Measurements from ENCODE around the gene KCTD3. TPM values are rescaled to one million over a fixed set of nuclear protein-coding genes. Genes with fewer than 3 reads are reported as not detected.

Gene KCTD3
- total RNA-seq, 1 experiment from 2014 or later: 42.0 TPM

DNA sequence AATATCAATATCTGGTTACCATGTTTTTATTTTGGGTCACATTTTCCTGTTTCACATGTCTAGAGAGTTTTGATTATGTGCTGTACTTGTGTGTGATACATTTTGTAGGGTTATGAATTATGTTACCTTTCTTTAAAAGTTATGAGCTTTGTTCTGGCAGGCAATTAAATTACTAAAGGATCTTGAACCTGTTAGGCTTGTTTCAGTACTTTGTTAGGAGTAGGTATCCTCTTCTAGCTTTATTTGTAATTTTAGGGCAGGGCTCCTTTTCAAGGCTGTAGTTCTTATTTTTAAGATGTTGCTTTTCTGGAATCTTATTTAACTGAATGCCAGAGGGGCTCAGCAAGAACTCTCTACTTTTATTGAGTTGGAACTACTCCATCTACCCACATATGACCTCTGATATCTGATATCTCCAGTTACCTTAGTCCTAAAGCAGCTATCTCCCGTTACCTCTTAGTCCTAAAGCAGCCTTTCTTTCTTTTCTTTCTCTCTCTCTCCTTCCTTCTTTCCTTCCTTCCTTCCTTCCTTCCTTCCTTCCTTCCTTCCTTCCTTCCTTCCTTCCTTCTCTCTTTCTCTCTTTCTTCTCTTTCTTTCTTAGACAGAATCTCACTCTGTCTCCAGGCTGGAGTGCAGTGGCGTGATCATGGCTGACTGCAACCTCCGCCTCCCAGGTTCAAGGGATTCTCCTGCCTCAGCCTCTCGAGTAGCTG lies 23.8 kb downstream of the KCTD3 start:
- no peak for DNase-seq
- H3K4me3 ChIP-seq: no peak overlapping the region
- H3K27me3 ChIP-seq: no peaks in the 10 kb centered on the region
- peaks cover 14% of the 10 kb centered on the region for H3K36me3 ChIP-seq
- H3K9me3 ChIP-seq: no peaks in the 10 kb centered on the region

DNA sequence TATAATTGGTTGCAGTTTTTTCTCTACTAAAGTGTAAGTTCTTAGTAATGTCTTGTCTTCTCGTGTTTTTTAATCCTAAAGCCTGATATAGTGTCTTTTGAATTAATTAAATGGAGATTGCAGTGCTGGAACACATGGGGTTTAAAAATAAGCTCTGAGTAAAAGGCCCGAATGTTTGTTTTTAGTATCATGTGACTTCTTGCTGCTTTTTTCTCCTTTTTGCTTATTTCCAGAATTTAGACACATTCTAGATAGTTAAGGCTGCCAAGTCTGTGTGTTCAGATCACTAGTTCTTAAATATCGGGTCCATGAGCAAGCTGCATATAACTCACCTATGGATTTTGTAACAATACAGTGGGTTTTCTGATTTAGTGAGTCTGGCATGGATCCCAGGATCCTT lies 27.5 kb downstream of the KCTD3 start:
- H3K27me3 ChIP-seq: no peaks in the 10 kb centered on the region
- peaks cover 10% of the 10 kb centered on the region for H3K36me3 ChIP-seq
- no peak for DNase-seq
- no peak overlapping the region for H3K4me3 ChIP-seq
- no peaks in the 10 kb centered on the region for H3K9me3 ChIP-seq

DNA sequence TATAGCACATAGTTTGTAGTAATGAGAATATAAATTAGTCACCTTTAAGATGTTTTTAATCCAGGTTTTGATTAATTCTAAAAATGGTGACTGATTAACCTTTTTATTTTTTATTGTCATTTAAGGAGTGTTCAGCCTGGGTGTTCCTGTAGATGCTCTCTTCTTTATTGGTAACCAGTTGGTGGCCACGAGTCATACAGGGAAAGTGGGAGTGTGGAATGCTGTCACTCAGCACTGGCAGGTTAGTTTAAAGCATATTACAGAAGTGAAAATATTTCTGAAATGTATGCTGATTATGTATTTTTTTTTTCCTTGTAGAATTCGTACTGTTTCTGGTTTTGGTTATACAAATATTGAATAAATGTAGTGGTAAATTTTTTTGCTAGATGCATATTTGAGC lies 28.1 kb downstream of the KCTD3 start:
- no peaks in the 10 kb centered on the region for H3K27me3 ChIP-seq
- no peak for DNase-seq
- no peak overlapping the region for H3K4me3 ChIP-seq
- peaks cover 10% of the 10 kb centered on the region for H3K36me3 ChIP-seq
- H3K9me3 ChIP-seq: no peaks in the 10 kb centered on the region

DNA sequence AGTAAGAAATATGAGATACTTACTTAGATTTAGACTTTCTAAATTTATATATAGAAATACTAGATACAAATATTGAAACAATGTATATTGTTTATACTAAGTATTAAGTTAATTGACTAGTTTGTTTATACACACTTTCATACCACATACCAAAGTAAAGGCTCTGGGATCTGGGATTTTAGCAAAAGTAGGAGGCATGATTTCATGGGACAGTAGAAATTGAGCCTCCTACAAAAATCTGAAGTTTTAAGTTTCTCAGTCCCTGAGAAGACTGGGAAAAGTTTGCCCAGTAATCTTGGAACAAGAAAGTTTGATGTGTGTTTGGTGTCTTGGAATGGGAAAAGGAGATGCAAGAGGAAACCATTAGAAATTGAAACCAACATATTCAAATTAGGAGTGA lies 30.9 kb downstream of the KCTD3 start:
- Histone ChIP-seq H3K4me3 (no peak overlapping the region), H3K9me3 (no peaks in the 10 kb centered on the region), H3K36me3 (peaks cover 10% of the 10 kb centered on the region), H3K27me3 (no peaks in the 10 kb centered on the region)
- DNase-seq: no peak

DNA sequence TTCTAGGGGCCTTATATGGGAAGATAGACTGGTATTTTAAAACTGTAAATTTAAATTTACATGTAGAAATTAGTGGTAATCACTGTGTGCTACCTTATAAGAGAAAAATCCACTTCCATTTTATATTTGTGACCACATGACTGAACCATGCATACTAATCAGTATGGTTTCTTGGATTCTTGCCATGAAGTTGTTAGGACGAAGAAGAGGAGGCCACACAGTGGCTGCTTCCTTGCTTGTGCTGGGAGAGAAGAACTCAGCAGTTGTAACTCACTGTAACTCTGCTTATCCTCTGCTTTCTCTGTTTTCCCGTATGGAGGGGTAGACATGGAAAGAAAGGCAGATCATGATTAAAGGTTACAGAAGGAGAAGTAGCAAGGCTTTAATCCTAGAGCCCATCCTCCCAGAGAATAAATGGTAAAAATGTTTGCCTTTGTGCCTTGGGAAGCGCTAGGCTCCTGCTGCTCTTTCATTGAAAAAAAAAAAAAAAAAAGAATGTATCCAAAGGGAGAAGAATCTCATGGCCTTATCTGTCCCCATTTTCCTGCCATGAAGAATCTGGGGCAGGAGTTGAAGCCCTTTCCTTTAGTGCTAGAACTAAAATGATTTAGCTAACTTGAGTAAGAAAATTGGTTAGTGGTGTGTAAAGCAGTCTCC lies 32.4 kb downstream of the KCTD3 start:
- Histone ChIP-seq H3K4me3 (no peak overlapping the region), H3K9me3 (no peaks in the 10 kb centered on the region), H3K27me3 (no peaks in the 10 kb centered on the region), H3K36me3 (peaks cover 10% of the 10 kb centered on the region)
- DNase-seq: no peak

DNA sequence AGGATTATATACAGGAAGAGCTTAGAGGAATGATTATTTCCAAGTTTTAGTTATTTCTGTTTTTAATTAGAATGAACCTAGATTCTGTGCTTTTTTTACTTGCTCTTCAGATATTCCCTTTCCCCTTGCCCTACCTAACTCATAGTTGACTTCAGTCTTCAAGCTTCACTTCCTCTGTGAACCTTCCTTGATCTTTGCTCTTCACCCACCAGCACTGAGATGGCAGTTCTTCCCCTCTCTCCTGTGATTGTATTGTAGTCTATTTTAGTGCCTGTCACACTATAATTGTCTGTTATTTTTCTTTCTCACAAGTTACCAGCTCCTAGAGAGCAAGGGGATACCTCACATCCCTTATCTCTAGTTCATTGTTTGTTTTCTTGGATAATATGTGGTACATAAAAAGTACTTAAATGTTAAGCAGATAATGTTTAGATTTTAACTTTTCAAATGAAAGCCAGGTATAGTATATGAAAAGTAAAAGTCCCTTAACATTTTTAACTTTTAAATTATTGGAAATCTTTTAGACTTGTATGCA lies 33.2 kb downstream of the KCTD3 start:
- H3K27me3 ChIP-seq: no peaks in the 10 kb centered on the region
- no peak overlapping the region for H3K4me3 ChIP-seq
- peaks cover 10% of the 10 kb centered on the region for H3K36me3 ChIP-seq
- H3K9me3 ChIP-seq: no peaks in the 10 kb centered on the region
- DNase-seq: no peak

DNA sequence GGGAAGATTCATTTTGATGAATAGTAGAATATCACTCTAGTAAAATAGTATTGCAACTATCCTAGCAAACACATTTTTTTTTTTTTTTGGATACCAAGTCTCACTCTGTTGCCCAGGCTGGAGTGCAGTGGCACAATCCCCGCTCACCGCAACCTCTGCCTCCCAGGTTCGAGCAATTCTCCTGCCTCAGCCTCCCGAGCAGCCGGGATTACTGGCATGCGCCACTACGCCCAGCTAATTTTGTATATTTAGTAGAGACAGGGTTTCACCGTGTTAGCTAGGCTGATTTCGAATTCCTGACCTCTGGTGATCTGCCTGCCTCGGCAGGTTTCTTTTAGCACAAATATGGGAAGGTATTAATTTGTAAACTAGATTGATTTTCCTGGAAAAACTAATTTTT lies 33.8 kb downstream of the KCTD3 start:
- no peak for DNase-seq
- H3K27me3 ChIP-seq: no peaks in the 10 kb centered on the region
- no peak overlapping the region for H3K4me3 ChIP-seq
- no peaks in the 10 kb centered on the region for H3K9me3 ChIP-seq
- H3K36me3 ChIP-seq: peaks cover 10% of the 10 kb centered on the region

DNA sequence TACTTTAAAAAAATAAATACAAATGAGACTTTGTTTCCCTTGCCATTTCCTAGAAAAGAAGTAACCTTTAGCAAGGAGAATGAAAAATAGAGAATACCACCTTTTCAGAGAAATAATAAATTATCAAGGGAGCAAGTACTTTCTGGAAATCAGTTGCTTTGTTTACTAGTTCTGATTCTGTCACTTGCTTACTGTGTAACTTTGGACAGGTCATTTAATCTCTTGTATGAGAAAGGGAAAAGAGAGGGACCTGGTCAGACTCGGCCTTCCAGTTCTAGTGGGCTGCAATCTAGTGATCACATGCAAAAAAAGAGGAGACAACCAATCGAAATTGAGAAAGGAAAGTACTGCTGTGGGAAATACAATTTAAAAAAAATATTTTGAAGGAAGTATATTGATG lies 34.2 kb downstream of the KCTD3 start:
- H3K36me3 ChIP-seq: peaks cover 10% of the 10 kb centered on the region
- no peaks in the 10 kb centered on the region for H3K27me3 ChIP-seq
- H3K9me3 ChIP-seq: no peaks in the 10 kb centered on the region
- no peak overlapping the region for H3K4me3 ChIP-seq
- no peak for DNase-seq

DNA sequence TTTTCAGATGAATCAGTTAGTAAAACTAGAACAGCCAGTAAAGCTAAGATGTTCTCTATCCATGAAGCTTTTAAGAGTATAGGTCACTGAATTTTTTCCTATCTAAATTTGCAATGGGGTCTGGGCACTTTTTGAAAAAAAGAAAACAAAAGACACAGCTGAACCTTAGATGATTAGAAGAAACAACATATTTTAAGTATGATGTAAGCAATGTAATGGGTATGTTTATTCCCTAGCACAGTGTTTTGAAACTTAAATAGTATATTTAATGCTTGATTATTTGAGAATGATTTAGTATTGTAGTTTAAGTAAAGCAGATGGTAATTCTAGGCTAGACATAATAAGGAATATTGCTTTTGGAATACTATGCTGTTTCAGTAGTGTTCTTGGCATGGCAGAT lies 36.2 kb downstream of the KCTD3 start:
- H3K4me3 ChIP-seq: no peak overlapping the region
- H3K36me3 ChIP-seq: peaks cover 11% of the 10 kb centered on the region
- H3K9me3 ChIP-seq: no peaks in the 10 kb centered on the region
- no peak for DNase-seq
- no peaks in the 10 kb centered on the region for H3K27me3 ChIP-seq

DNA sequence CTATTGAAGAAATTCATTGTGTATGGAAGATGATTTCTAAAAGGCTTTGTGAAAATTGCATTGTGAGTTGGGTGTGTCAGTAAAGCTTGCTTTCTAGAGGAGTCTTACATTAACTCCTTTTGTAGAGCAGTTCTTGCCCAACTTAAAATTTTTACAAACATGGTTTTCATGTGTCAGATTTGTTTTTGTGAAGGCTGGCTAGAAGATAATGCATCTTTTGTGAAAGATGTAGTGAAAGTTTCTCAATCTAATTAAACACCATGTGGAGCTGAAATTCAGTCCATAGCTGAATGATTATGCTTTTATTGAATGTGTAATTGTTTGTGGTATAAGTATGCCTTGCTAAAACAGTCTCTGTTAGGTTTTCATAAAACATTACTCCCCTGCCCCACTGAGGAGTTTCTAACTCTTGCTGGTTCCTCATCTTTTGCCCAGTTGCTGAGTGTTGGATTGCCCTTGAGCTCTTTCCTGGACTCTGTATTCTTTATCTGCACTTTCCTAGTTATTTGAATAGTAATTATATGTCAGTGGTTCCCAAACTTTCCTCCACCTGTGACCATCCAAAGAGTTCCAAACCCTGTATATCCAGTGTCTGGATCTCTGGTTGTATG lies 38.0 kb downstream of the KCTD3 start:
- DNase-seq: no peak
- no peak overlapping the region for H3K4me3 ChIP-seq
- peaks cover 19% of the 10 kb centered on the region for H3K36me3 ChIP-seq

DNA sequence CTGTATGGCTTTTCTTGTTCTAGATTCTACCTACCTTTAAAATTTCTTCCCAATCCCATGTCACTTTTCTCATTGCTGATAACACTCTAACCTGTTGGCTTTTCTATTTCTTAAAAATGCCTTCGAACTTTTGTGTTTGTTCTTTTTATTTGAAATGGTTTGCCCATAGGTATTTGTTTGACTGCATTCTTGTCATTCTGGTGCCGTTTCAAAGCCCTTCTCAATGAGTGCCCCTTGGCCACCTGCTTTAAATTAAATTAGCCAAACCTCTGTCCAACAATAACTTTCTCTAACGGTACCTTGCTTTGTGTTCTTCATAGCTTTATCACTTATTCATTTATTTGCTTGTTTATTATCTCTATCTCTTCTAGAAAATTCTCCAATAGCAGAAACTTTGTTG lies 38.9 kb downstream of the KCTD3 start:
- H3K4me3 ChIP-seq: no peak overlapping the region
- H3K27me3 ChIP-seq: no peaks in the 10 kb centered on the region
- DNase-seq: no peak
- H3K9me3 ChIP-seq: no peaks in the 10 kb centered on the region
- peaks cover 19% of the 10 kb centered on the region for H3K36me3 ChIP-seq

More for the DNA sequence above, 38.0 kb downstream of the KCTD3 start:
- Histone ChIP-seq H3K27me3 (no peaks in the 10 kb centered on the region), H3K9me3 (no peaks in the 10 kb centered on the region)

DNA sequence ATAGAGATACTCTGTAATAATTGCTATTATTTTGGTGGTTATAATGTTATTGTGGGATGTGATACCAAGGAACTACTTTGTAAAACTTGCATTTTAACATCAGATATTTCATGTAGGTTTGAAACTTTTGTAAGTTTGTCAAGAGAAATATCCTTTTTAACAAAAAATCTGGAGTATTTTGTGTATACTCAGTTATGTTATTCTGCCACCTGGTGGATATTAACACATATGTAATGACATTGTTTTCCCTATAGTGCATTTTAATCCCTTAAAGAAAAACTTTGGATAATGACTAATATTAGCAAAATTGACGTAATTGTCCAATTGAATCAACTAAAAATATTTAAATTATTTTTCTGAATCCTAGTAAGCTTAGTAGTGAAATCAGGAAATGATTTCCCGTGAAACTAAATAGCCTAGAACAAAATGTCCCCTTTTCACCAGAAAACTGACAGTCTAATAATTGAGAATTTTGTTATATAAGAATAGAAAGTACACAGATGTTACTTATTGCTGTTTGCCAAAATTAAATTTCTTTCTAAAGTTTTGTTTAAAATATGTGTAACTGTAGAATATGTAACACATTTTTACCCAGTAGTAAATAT lies 39.6 kb downstream of the KCTD3 start:
- no peaks in the 10 kb centered on the region for H3K9me3 ChIP-seq
- no peaks in the 10 kb centered on the region for H3K27me3 ChIP-seq
- peaks cover 19% of the 10 kb centered on the region for H3K36me3 ChIP-seq
- no peak for DNase-seq
- H3K4me3 ChIP-seq: no peak overlapping the region

DNA sequence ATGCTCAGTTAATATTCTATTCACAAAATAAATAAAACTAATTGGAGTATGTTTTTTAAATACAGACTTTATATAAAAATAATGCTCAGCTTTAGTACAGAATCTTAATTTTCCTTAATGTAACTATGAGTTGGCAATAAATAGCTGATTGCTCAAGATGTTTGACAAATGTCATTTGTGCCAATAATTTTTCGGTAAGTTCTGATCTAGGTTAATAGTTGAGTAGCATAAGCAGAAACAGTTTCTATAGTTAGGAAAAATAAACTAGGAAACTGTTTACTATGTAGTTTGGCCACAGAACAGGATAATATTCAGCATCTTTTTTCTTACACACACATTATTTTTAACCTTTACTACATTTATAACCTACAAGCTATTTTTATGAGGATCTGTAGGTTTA lies 40.3 kb downstream of the KCTD3 start:
- H3K9me3 ChIP-seq: no peaks in the 10 kb centered on the region
- no peak for DNase-seq
- peaks cover 23% of the 10 kb centered on the region for H3K36me3 ChIP-seq
- H3K27me3 ChIP-seq: no peaks in the 10 kb centered on the region
- H3K4me3 ChIP-seq: no peak overlapping the region

DNA sequence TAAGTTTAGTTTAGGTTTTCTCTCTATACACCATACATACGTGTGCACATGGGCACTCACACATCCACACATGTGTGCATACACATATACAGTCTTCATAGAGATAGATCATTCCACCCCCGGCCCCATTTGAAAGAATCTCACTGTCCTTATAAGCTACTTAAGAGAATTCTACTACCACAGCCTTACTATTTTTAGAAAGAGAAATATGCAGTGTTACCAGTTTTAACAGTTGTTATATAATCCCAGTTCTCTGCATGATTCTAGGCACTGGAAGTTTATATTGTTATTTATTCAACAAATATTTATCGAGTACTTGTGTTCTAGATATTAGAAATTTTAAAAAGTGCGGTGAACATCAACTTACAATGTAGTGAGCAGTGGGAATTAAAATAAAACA lies 41.5 kb downstream of the KCTD3 start:
- no peak for DNase-seq
- no peaks in the 10 kb centered on the region for H3K27me3 ChIP-seq
- no peak overlapping the region for H3K4me3 ChIP-seq
- no peaks in the 10 kb centered on the region for H3K9me3 ChIP-seq
- peaks cover 35% of the 10 kb centered on the region for H3K36me3 ChIP-seq

DNA sequence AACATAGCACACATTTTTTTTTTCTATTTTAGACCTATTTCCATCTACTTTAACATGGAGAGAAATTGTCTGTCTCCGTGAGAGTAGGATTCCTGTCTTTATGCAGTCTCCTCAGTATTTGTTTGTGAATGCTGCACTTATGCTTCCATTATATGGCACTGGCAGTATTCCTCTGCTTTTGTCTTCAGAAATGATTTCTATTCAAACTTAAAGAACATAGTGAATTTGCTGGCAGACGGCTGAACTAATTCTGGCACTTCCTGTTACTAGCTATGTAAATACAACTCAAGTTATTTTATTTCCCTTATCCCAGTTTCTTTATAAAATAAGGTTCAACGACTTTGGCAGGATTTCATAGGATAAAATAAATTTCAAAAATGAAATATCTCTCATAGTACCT lies 45.3 kb downstream of the KCTD3 start:
- H3K27me3 ChIP-seq: no peaks in the 10 kb centered on the region
- H3K36me3 ChIP-seq: peaks cover 41% of the 10 kb centered on the region
- no peak for DNase-seq
- H3K9me3 ChIP-seq: no peaks in the 10 kb centered on the region
- H3K4me3 ChIP-seq: no peak overlapping the region

DNA sequence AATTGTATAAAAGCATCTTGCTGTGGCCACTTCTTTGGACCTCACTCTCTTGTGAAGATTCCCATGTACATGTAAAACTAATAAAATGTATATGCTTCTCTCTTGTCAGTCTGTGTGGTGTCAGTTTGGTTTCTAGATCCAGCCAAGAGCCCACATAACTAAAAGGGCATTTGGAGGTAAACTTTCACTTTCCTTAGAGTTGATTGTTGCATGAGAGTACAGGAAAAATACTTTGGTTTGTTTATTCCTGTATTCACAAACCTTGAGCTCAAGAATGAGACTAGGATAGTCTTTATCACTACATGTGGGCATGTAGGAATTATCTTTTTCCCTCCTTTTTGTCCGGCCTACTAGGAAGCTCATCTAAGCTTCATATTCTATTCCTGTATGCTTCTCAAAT lies 50.9 kb downstream of the KCTD3 start:
- Histone ChIP-seq H3K27me3 (no peaks in the 10 kb centered on the region), H3K9me3 (no peaks in the 10 kb centered on the region), H3K4me3 (no peak overlapping the region), H3K36me3 (peaks cover 29% of the 10 kb centered on the region)
- DNase-seq: no peak

DNA sequence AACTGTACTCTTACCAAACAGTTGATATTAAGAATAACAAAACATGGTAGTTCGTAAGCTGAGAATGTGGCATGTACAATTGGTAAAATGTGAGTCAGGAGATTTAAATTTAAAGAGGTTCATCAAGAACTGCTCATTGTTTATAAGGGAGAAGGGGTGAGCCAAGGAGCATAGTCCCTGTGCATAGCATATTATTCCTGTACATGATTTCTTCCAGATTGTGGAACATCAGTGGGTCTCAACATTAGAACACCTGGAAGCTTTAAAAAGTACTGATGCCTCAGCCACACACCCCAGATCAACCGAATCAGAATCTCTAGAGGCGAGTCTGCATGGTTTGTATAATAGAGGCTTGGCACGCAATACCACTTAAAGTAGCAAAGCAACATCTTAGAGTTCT lies 56.1 kb downstream of the KCTD3 start:
- no peak for DNase-seq
- H3K4me3 ChIP-seq: no peak overlapping the region
- no peaks in the 10 kb centered on the region for H3K27me3 ChIP-seq
- no peaks in the 10 kb centered on the region for H3K9me3 ChIP-seq
- H3K36me3 ChIP-seq: peaks cover 14% of the 10 kb centered on the region

Measured in MG63 (cell line).